NCI-H345 treated with DMSO at 0.1 percent for 48 hours (cell line): ENCODE data around the gene DYNLL2.
"Not testable (repeated sequence)": the region's sequence is repeated elsewhere in the genome, so short reads cannot be mapped to it uniquely, and the experiment has no call there.

Experiments used
- DNase-seq: peaks from one replicate; lab custom pipeline; 2025; ENCODE audit not compliant: unreplicated experiment; lab: John Stamatoyannopoulos, UW

The DYNLL2 gene

DNA sequence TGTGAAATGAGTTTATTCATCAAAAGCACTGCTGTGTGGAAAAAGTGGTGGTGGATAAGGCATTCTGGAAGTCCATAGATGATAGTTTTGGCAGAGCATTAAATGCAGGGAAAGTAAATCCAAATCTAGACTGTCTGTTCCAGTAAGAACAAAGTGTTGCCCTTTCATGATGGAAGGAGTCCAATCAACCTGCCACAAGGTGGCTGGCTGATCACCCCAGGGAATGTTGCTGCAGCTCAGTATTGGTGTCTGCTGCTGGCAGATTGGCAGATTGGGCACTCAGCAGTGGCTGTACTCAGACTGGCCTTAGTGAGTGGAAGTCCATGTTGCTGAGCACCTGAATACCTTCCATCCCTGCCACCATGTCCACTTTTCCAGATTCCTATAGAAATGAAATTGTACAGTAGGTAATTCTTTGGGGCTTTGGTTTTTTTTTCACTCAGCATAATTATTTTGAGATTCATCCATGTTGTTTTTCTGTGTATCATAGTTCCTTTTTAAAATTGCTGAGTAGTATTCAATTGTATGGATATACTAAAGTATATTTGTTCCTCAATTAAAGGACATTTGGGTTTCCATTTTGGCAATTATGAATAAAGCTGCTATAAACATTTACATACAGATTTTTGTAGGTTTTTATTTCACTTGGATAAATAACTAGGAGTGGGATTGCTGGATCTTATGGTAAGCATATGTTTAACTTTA lies 14.3 kb downstream of the DYNLL2 start:
- DNase-seq: no peak

DNA sequence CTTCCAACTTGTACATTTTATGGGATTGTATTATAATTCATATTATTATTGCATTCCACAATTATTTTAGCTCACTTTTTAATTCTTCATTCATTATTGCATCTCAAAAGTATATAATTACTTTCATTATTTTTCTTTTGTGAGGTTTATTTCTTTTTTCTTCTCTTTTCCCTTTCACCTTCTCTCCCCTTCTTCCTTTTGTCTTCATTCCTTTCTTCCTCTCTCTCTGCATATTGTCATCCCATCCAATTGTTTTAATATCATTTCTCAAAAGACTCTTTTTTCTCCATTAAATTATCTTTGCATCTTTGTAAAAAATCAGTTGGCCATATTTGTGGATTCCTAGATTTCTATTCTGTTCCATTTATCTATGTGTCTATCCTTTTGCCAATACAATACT lies 17.3 kb downstream of the DYNLL2 start:
- DNase-seq: no peak

DNA sequence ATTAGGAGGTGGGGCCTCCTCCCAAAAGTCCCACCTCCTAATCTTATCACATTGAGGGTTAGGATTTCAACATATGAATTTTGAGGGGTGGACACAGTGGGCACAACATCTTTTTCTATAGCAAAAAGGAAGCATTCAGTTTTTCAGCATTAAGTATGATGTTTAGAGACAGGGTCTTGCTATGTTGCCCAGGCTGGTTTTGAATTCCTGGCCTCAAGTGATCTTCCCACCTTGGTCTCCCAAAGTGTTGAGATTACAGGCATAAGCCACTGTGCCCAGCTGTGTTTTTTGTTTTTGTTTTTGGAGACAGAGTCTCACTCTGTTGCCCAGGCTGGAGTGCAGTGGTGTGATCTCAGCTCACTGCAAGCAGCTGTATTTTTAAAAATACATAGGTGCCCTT lies 18.7 kb downstream of the DYNLL2 start:
- not testable (repeated sequence) for DNase-seq

DNA sequence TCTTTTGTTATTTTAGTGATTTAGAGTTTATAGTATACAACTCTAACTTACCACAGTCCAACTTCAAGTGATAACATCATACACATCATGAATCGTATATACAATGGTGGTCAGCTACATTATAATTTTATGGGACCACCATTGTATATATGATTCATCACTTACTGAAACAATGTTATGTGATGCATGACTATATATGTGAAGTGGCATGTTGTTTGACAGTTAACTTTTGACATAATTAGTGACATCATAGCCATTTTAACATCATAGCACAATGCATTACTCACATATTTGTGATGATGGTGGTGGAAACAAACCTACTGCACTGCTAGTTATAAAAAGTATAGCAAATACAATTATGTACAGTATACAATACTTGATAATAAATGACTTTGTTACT lies 21.9 kb downstream of the DYNLL2 start:
- no peak for DNase-seq

GRCh38 chr17:58107306-58107705 lies 24.1 kb downstream of the DYNLL2 start:
- DNase-seq: no peak

- DNase-seq: no peak
Observed at GRCh38 chr17:58109197-58109596, 26.0 kb downstream of the DYNLL2 start.

- no peak for DNase-seq
Observed at GRCh38 chr17:58110012-58110411, 26.8 kb downstream of the DYNLL2 start.

- no peak for DNase-seq
Observed at GRCh38 chr17:58111676-58112075, 28.5 kb downstream of the DYNLL2 start.

DNA sequence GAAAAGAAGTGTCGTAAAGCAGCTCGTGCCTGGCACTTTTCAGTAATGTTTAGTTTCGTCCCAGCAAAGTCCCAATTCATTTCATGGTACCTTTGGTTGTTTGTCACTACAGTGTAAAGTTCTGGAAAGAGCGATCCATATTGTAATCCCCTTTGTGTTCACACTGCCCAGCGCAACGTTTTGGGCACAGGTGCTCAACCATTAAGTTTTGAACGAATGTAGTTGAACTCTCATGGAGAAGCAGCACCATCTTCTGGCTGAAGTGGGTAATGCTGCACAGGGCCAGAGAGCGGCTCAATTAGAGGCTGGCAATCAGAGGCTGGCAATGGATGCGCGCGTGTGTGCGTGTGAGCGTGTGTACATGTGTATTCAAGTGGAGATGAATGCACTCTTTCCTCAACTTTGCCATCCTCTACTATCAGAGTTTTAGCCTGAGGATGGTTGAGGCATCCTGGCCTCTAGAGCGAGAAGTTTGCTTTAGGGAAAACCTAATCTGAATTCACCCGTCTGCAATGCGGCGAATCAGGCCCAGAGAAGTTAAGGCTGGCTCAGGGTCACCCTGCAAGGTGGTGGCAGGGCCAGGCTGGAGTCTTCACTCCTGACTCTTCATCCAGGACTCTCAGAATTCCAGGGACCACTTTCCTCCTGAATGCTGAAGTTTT lies 29.9 kb downstream of the DYNLL2 start:
- DNase-seq: peak; percentile 67

DNA sequence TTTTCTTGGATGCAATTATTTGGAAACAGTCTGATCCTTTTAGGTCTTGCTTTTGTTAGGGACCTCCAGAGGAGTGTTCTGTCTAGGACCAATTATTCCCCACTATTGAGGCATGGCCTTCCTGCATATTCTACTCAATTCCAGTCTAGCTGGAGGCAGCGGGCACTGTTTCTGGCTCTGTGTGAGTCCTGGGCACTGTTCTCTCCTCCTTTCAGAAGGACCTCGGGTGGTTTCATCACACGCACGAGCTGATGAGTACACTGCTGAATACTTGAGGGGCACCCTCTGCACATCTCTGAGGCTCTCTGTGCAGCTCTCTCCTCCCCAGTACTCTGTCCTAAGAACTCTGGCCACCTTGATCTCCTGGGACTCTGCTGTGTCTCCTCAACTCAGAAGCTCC lies 30.7 kb downstream of the DYNLL2 start:
- DNase-seq: no peak

- no peak for DNase-seq
Observed at GRCh38 chr17:58117382-58117781, 34.2 kb downstream of the DYNLL2 start.

DNA sequence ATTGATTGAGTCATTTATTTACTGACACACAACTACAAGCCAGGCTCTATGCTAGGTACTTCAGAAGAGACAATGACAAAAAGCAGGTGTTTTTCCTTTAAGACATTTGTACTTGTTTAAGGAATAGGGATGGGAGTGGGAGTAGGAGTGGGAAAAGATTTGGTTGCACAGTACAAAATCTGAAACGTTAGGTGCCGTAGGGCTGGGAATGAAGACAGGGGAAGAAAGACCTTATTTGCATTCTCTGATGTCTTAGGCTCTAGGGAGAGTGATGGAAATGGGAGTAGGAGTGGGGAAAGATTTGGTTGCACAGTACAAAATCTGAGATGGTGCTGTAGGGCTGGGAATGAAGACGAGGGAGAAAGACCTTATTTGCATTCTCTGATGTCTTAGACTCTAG lies 36.3 kb downstream of the DYNLL2 start:
- DNase-seq: no peak

DNA sequence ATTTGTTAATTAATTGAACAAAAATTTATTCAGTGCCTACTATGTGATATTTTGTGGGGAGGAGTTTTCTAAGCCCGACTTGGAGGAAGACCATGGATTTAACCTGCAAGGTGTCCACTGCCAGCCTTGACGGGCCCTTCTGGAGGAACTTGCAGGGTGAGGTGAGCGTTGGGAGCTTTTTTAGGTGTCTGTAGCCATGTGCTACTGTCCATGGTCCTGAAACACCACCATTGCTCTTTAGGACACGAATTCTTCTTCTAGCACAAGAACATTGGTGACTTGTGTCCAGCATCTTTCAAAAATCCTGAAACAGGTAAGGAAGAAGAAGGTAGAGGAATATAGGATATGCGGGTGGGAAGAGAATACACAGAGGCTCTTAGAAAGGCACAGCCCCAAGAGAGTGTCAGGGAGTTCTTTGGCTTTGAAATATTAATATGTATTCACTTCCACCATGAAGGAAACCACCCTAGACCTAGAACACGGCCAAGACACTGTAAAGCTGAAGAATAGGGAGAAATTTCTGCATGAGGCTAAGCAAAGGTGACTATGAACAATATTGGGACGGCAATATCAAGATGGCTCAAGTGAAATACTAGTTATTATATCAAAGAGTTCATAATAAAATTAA lies 37.1 kb downstream of the DYNLL2 start:
- DNase-seq: no peak

- DNase-seq: no peak
Observed at GRCh38 chr17:58121925-58122324, 38.7 kb downstream of the DYNLL2 start.

DNA sequence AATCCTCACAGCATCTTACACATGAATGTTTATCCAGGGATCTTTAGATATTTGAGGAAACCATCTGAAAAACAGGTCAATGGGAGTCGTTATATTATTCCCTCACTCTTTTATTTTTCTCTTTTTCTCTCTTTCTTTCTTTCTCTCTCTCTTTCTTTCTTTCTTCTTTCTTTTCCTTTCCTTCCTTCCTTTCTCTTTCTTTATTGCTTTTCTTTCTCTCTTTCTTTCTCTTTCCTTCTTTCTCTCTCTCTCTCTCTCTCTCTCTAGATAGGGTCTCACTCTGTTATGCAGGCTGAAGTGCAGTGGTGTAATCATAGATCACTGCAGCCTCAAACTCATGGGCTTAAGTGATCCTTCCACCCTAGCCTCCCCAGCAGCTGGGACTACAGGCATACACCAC lies 44.6 kb downstream of the DYNLL2 start:
- DNase-seq: no peak

GRCh38 chr17:58132697-58133096 lies 49.5 kb downstream of the DYNLL2 start:
- DNase-seq: not testable (repeated sequence)

- no peak for DNase-seq
Observed at GRCh38 chr17:58136669-58137279, 53.6 kb downstream of the DYNLL2 start.

- no peak for DNase-seq
Observed at GRCh38 chr17:58141505-58141904, 58.3 kb downstream of the DYNLL2 start.

DNA sequence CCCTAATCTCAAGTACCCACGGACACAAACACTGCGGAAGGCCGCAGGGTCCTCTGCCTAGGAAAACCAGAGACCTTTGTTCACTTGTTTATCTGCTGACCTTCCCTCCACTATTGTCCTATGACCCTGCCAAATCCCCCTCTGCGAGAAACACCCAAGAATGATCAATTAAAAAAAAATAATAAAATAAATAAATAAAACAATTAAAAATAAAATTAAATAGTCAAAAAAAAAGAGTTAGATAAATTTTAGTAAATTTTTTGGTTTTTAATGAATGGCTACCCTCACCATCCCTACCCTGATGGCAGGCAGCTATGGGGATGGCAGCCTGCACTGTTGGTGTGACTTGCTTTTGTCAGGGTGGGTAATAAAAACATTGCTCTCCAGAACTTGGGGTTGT lies 60.1 kb downstream of the DYNLL2 start:
- not testable (repeated sequence) for DNase-seq

- DNase-seq: no peak
Observed at GRCh38 chr17:58144801-58145200, 61.6 kb downstream of the DYNLL2 start.
